Hepatocyte (in vitro differentiated cells): ENCODE measurements around the gene TENM4. TPM values are rescaled to one million over a fixed set of nuclear protein-coding genes. Genes with fewer than 3 reads are reported as not detected.

Experiments
- DNase-seq: peaks from one replicate; pipeline ENCODE4 v3.0.0-alpha.2; 2016; ENCODE audit warnings: low spot score
- H2AFZ ChIP-seq: fragments of 200-600 bp; sonication (generic); 2 replicates; pipeline ENCODE4 v1.6.0; 2016; ENCODE audit warnings: antibody characterized with exemption, mild to moderate bottlenecking
- H3K27ac ChIP-seq: fragments of 200-600 bp; sonication (generic); 2 replicates; pipeline ENCODE4 v1.5.1; 2016; ENCODE audit warnings: mild to moderate bottlenecking
- H3K27me3 ChIP-seq: fragments of 200-600 bp; sonication (generic); 2 replicates; pipeline ENCODE4 v1.6.1; 2016
- H3K36me3 ChIP-seq: fragments of 200-600 bp; sonication (generic); replicated peaks from 2 replicates; pipeline ENCODE4 v1.5.1; 2016; ENCODE audit warnings: low read depth; ENCODE audit not compliant: insufficient read depth
- H3K4me1 ChIP-seq: fragments of 200-600 bp; sonication (generic); 2 replicates; pipeline ENCODE4 v1.5.1; 2016; ENCODE audit warnings: mild to moderate bottlenecking, moderate library complexity; ENCODE audit not compliant: insufficient read depth
- H3K4me2 ChIP-seq: fragments of 200-600 bp; sonication (generic); 2 replicates; pipeline ENCODE4 v1.6.0; 2016
- H3K4me3 ChIP-seq: fragments of 200-600 bp; sonication (generic); 2 replicates; pipeline ENCODE4 v1.5.1; 2016; ENCODE audit warnings: mild to moderate bottlenecking
- H3K79me2 ChIP-seq: fragments of 200-600 bp; sonication (generic); 2 replicates; pipeline ENCODE4 v1.6.0; 2017; ENCODE audit warnings: mild to moderate bottlenecking
- H3K9me2 ChIP-seq: fragments of 200-600 bp; sonication (generic); replicated peaks from 2 replicates; pipeline ENCODE4 v1.6.0; 2017; ENCODE audit warnings: mild to moderate bottlenecking; ENCODE audit not compliant: insufficient read depth
- H3K9me3 ChIP-seq: fragments of 200-600 bp; sonication (generic); 2 replicates; pipeline ENCODE4 v1.5.1; 2016; ENCODE audit warnings: low read depth, mild to moderate bottlenecking
- H4K20me1 ChIP-seq: fragments of 200-600 bp; sonication (generic); 2 replicates; pipeline ENCODE4 v1.6.0; 2016; ENCODE audit warnings: mild to moderate bottlenecking; ENCODE audit not compliant: insufficient read depth, poor library complexity, severe bottlenecking
- EZH2 ChIP-seq: fragments of 200-600 bp; sonication (generic); IDR thresholded peaks from 2 replicates; pipeline ENCODE4 v1.6.1; 2016; ENCODE audit warnings: antibody characterized with exemption, mild to moderate bottlenecking, borderline replicate concordance
- EZH2phosphoT487 ChIP-seq: fragments of 200-600 bp; sonication (generic); IDR thresholded peaks from one replicate; pipeline ENCODE4 v1.6.1; 2018; ENCODE audit warnings: antibody characterized with exemption, mild to moderate bottlenecking, low read depth, moderate library complexity; ENCODE audit not compliant: unreplicated experiment, severe bottlenecking
- WGBS: methylation state at CpG from one replicate; pipeline ENCODE4 v1.1.6; 2016; ENCODE audit warnings: low lambda C conversion rate; ENCODE audit errors: missing lambda C conversion rate; 5-methylcytosine and 5-hydroxymethylcytosine counted together
- polyA plus RNA-seq: library from polyadenylated mRNA; unstranded; fragments of >200 nt; fragmentation: Nextera tagmentation; extraction: Ambion mirVana; gene quantifications from 2 replicates; pipeline ENCODE4 v1.2.1, GENCODE V29; 2016
- total RNA-seq: library from RNA; depleted of rRNA; stranded (reverse); fragments of >200 nt; gene quantifications from 2 replicates; pipeline ENCODE4 v1.2.3, GENCODE V29; 2014
- TF ChIP-seq, protein P1 (sequence below): fragments of 200-600 bp; sonication (generic); IDR thresholded peaks from 2 replicates; pipeline ENCODE4 v1.5.1; 2016; ENCODE audit warnings: antibody characterized with exemption, mild to moderate bottlenecking; ENCODE audit not compliant: poor library complexity

TENM4 gene
- total and polyA plus RNA-seq, 2 experiments from 2014 or later: 18.4 to 18.7 TPM

DNA sequence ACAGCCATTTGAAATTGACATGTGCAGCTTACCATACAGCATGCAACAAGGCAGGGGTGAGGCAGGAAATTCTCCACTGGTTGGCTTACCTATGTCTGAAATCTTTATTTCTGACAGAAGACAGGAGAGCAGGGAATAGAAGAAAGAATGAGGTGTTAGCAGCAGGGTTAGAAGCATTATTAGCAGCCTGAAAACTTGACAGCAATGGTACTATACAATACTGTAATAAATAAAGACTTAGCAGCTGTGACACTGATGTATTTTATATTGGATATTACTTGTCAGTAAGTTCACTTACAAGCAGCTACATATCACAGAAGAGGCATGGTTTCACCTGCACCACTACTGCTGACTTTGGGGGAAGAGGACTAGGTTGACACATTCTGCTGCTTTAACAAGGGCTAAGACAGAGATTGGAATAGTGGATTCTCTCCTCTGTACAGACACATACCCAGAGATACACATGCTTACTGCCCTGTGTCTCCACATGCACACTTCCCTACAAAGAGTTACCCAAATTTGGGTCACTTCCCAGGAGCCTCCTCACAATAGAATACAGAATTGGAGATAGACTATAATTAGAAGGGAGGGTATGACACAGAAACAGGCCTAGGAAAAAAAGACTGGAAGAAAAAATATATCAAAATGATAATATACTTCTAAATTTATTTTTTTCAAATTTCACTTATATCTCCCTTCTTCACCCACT is 720.4 kb downstream of the TENM4 start:
- Histone ChIP-seq H3K36me3 (no peaks in the 10 kb centered on the region), H4K20me1 (no peaks in the 10 kb centered on the region), H2AFZ (no peak overlapping the region), H3K79me2 (no peaks in the 10 kb centered on the region), H3K4me2 (no peak overlapping the region), H3K9me2 (no peaks in the 10 kb centered on the region), H3K27ac (no peak overlapping the region), H3K9me3 (no peaks in the 10 kb centered on the region), H3K4me3 (no peak overlapping the region), H3K27me3 (no peaks in the 10 kb centered on the region), H3K4me1 (no peaks in the 10 kb centered on the region)
- TF ChIP-seq, protein P1, sequence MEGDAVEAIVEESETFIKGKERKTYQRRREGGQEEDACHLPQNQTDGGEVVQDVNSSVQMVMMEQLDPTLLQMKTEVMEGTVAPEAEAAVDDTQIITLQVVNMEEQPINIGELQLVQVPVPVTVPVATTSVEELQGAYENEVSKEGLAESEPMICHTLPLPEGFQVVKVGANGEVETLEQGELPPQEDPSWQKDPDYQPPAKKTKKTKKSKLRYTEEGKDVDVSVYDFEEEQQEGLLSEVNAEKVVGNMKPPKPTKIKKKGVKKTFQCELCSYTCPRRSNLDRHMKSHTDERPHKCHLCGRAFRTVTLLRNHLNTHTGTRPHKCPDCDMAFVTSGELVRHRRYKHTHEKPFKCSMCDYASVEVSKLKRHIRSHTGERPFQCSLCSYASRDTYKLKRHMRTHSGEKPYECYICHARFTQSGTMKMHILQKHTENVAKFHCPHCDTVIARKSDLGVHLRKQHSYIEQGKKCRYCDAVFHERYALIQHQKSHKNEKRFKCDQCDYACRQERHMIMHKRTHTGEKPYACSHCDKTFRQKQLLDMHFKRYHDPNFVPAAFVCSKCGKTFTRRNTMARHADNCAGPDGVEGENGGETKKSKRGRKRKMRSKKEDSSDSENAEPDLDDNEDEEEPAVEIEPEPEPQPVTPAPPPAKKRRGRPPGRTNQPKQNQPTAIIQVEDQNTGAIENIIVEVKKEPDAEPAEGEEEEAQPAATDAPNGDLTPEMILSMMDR: no peak
- TF ChIP-seq EZH2 (no peak), EZH2phosphoT487 (no peak)
- no peak for DNase-seq

DNA sequence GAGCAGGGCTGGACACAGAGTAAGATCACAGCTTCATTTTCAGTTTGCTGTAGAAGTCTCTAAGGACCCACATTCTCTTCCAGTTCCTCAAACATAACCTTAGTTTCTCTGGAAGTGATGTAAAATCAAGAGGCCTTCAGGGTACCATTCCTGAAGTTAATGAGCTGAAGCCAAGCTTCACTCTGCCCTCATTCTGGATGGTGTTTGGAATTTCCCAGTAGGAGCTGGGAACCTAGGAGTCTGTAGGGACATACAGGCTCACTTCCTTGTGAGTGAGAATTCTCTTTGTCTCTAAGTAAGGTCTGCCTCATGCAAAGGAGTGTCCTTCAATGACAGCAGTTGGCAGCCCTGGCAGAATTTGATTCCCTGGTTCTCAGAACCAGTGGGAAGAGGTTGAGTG is 723.8 kb downstream of the TENM4 start:
- no peak for DNase-seq
- Histone ChIP-seq H3K27me3 (no peaks in the 10 kb centered on the region), H3K4me3 (no peak overlapping the region), H2AFZ (no peak overlapping the region), H4K20me1 (no peaks in the 10 kb centered on the region), H3K9me3 (no peaks in the 10 kb centered on the region), H3K4me1 (no peaks in the 10 kb centered on the region), H3K27ac (no peak overlapping the region), H3K36me3 (no peaks in the 10 kb centered on the region), H3K4me2 (no peak overlapping the region), H3K9me2 (no peaks in the 10 kb centered on the region), H3K79me2 (no peaks in the 10 kb centered on the region)
- TF ChIP-seq EZH2 (no peak), EZH2phosphoT487 (no peak)
- TF ChIP-seq, protein P1: no peak

DNA sequence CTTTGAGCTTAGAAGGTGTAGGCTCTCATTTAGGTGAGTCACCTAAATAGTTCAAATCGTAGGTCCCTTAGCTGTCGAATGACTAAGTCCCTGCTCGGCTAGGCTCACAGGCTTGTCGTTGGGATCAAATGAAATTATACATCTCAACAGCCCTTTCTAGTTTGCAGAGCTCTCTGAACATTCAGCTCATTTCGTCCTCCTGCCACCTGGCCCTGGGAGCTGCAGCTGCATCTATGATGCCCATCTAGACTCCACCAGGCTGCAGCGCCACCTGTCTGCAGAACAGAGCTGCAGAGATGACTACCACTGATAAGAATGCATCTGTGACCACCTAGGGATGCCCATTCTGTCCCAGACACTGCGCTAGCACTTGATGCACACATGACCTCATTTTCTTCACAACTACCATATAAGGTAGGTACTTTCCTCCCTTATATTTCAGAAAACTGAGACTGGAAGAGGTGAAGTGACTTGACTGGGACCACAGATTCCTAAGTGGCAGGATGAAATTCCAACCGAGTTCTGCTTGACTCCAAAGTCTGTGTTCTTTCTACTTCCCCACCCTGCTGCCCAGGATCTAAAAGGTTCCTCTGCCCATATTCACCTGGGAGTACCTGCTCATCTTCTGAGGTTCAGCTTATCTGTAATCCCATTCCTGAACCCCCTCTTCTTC is 725.1 kb downstream of the TENM4 start:
- H3K4me2 ChIP-seq: no peak overlapping the region
- WGBS: 62% methylated on average over 8 of the region's 8 CpGs
- H3K36me3 ChIP-seq: no peaks in the 10 kb centered on the region
- H3K27me3 ChIP-seq: no peaks in the 10 kb centered on the region
- no peaks in the 10 kb centered on the region for H3K9me3 ChIP-seq
- no peaks in the 10 kb centered on the region for H3K79me2 ChIP-seq
- peak; percentile 70 for DNase-seq
- no peaks in the 10 kb centered on the region for H4K20me1 ChIP-seq
- no peak overlapping the region for H3K4me3 ChIP-seq
- no peak overlapping the region for H2AFZ ChIP-seq
- H3K9me2 ChIP-seq: no peaks in the 10 kb centered on the region
- H3K4me1 ChIP-seq: no peaks in the 10 kb centered on the region
- no peak overlapping the region for H3K27ac ChIP-seq
- TF ChIP-seq EZH2phosphoT487 (no peak), EZH2 (no peak)
- TF ChIP-seq, protein P1: peak; percentile 65
